SK-N-SH (cell line): ENCODE results near the gene HTT. TPM values are rescaled to one million over a fixed set of nuclear protein-coding genes. Genes with fewer than 3 reads are reported as not detected.

Experiments
- CTCF ChIA-PET: fragments of 300-600, 350-600 bp; formaldehyde crosslinking; extraction: SDS; loops from one replicate; lab custom pipeline; 2021; lab: Yijun Ruan, JAX
- POLR2A ChIA-PET: fragments of 350-600 bp; sonication (Branson Sonifier 250); formaldehyde crosslinking; extraction: SDS; loops from one replicate; lab custom pipeline; 2020; ENCODE audit warnings: antibody characterized with exemption, inconsistent platforms; lab: Yijun Ruan, JAX
- DNase-seq: peaks from one replicate; pipeline ENCODE4 v3.0.0; 2012
- H2AFZ ChIP-seq: fragments of 200-600 bp; sonication (generic); 2 replicates; pipeline ENCODE4 v1.8.1; 2016; ENCODE audit warnings: antibody characterized with exemption, mild to moderate bottlenecking, low read depth
- H3F3A ChIP-seq: fragments of 200-600 bp; sonication (generic); replicated peaks from 2 replicates; pipeline ENCODE3; 2016; ENCODE audit warnings: antibody characterized with exemption, mild to moderate bottlenecking; ENCODE audit not compliant: insufficient read depth
- H3K27ac ChIP-seq, 2 experiments: fragments of 200-500 bp in 1 of 2; fragments of 200-600 bp in 1 of 2; sonication (Bioruptor generic) in 1 of 2; sonication (generic), shearing (Covaris generic) in 1 of 2; 2 replicates each; pipeline versions ENCODE4 v1.5.1 to v1.6.1; 2014 to 2016; ENCODE audit warnings: low read depth in 2 of 2, inconsistent platforms in 1 of 2, low read length in 1 of 2, mild to moderate bottlenecking in 1 of 2, mixed read lengths in 1 of 2
- H3K27me3 ChIP-seq: fragments of 200-600 bp; sonication (generic), shearing (Covaris generic); 2 replicates; pipeline ENCODE4 v1.6.1; 2016; ENCODE audit warnings: mixed run types; ENCODE audit not compliant: insufficient read depth
- H3K36me3 ChIP-seq, 2 experiments: fragments of 200-500 bp in 1 of 2; fragments of 200-600 bp in 1 of 2; sonication (Bioruptor generic) in 1 of 2; sonication (generic) in 1 of 2; replicated peaks in 1 of 2; 2 replicates each; pipeline versions ENCODE3 to v1.5.1; 2014 to 2016; ENCODE audit warnings: low read length in 1 of 2, mild to moderate bottlenecking in 1 of 2; ENCODE audit not compliant: insufficient read depth in 2 of 2, control insufficient read depth in 1 of 2
- H3K4me1 ChIP-seq, 2 experiments: fragments of 200-500 bp in 1 of 2; fragments of 200-600 bp in 1 of 2; sonication (Bioruptor generic) in 1 of 2; sonication (generic), shearing (Covaris generic) in 1 of 2; 2 replicates each; pipeline versions ENCODE4 v1.5.1 to v1.6.1; 2014 to 2016; ENCODE audit warnings: low read depth in 1 of 2, low read length in 1 of 2, mixed run types in 1 of 2; ENCODE audit not compliant: insufficient read depth in 2 of 2, control insufficient read depth in 1 of 2
- H3K4me2 ChIP-seq: fragments of 200-600 bp; sonication (generic), shearing (Covaris generic); 2 replicates; pipeline ENCODE4 v1.6.1; 2017; ENCODE audit warnings: mixed run types
- H3K4me3 ChIP-seq, 2 experiments: fragments of 200-500 bp in 1 of 2; fragments of 200-600 bp in 1 of 2; sonication (Bioruptor generic) in 1 of 2; sonication (generic), shearing (Covaris generic) in 1 of 2; 2 replicates each; pipeline versions ENCODE4 v1.5.1 to v1.8.1; 2014 to 2016; ENCODE audit warnings: low read depth in 2 of 2, inconsistent platforms in 1 of 2, low read length in 1 of 2, mild to moderate bottlenecking in 1 of 2, mixed read lengths in 1 of 2, moderate library complexity in 1 of 2
- H3K79me2 ChIP-seq: fragments of 200-600 bp; sonication (generic); 2 replicates; pipeline ENCODE4 v1.8.1; 2017; ENCODE audit warnings: mild to moderate bottlenecking; ENCODE audit not compliant: insufficient read depth
- H3K9ac ChIP-seq: fragments of 200-600 bp; sonication (generic); 2 replicates; pipeline ENCODE4 v1.6.1; 2017; ENCODE audit warnings: mixed run types
- H3K9me2 ChIP-seq: fragments of 200-600 bp; sonication (generic); 2 replicates; pipeline ENCODE4 v1.6.1; 2017; ENCODE audit warnings: mixed run types
- H3K9me3 ChIP-seq: fragments of 200-600 bp; sonication (generic); 2 replicates; pipeline ENCODE4 v1.6.1; 2017; ENCODE audit warnings: mixed run types, mild to moderate bottlenecking, moderate library complexity
- H4K20me1 ChIP-seq: fragments of 200-600 bp; sonication (generic); 2 replicates; pipeline ENCODE4 v1.6.1; 2017; ENCODE audit warnings: mild to moderate bottlenecking, mixed run types; ENCODE audit not compliant: insufficient read depth
- CTCF ChIP-seq: fragments of 200-600 bp; sonication (generic); IDR thresholded peaks from 2 replicates; pipeline ENCODE4 v1.6.1; 2017; ENCODE audit warnings: antibody characterized with exemption, mild to moderate bottlenecking, moderate library complexity
- FOSL2 ChIP-seq: IDR thresholded peaks from 2 replicates; pipeline ENCODE4 v1.4.0; 2012; ENCODE audit warnings: low read depth, mild to moderate bottlenecking, moderate library complexity, borderline replicate concordance
- FOXM1 ChIP-seq: IDR thresholded peaks from 2 replicates; pipeline ENCODE4 v1.4.0; 2012; ENCODE audit warnings: low read depth, mild to moderate bottlenecking
- GATA2 ChIP-seq: sonication (generic); formaldehyde crosslinking; IDR thresholded peaks from 2 replicates; pipeline ENCODE4 v1.5.0; 2020; ENCODE audit warnings: mild to moderate bottlenecking, missing genetic modification reagents
- IRF3 ChIP-seq: fragments of 150-350 bp; IDR thresholded peaks from 2 replicates; pipeline ENCODE4 v1.6.1; 2016; ENCODE audit warnings: mild to moderate bottlenecking, low read depth, low read length
- NRF1 ChIP-seq: IDR thresholded peaks from 2 replicates; pipeline ENCODE4 v1.6.1; 2012; ENCODE audit warnings: low read depth, mild to moderate bottlenecking, low read length
- RCOR1 ChIP-seq: fragments of 150-350 bp; IDR thresholded peaks from 2 replicates; pipeline ENCODE4 v1.6.1; 2017; ENCODE audit warnings: antibody characterized with exemption, low read length
- REST ChIP-seq: IDR thresholded peaks from 2 replicates; pipeline ENCODE4 v1.6.1; 2012; ENCODE audit warnings: mild to moderate bottlenecking, low read depth, low read length, moderate library complexity
- RFX5 ChIP-seq: IDR thresholded peaks from 2 replicates; pipeline ENCODE4 v1.6.1; 2012; ENCODE audit warnings: mild to moderate bottlenecking, improper control_type of control experiment, low read length
- SMC3 ChIP-seq: IDR thresholded peaks from 2 replicates; pipeline ENCODE4 v1.6.1; 2012; ENCODE audit warnings: low read depth, low read length, improper control_type of control experiment
- TEAD4 ChIP-seq: IDR thresholded peaks from 2 replicates; pipeline ENCODE4 v1.4.0; 2012; ENCODE audit warnings: mild to moderate bottlenecking, borderline replicate concordance; ENCODE audit not compliant: insufficient read depth
- USF1 ChIP-seq: IDR thresholded peaks from 2 replicates; pipeline ENCODE4 v1.4.0; 2012; ENCODE audit warnings: low read depth, borderline replicate concordance
- USF2 ChIP-seq: fragments of 150-350 bp; IDR thresholded peaks from 2 replicates; pipeline ENCODE4 v1.6.1; 2017; ENCODE audit warnings: antibody characterized with exemption, low read length, low read depth, borderline replicate concordance
- ZBTB33 ChIP-seq: IDR thresholded peaks from 2 replicates; pipeline ENCODE4 v1.4.0; 2012; ENCODE audit warnings: low read depth, borderline replicate concordance
- WGBS: methylation state at CpG from one replicate; pipeline ENCODE4 v1.1.6; 2017; ENCODE audit warnings: low lambda C conversion rate; 5-methylcytosine and 5-hydroxymethylcytosine counted together
- polyA plus RNA-seq, 3 experiments: library from polyadenylated mRNA; depleted of rRNA; stranded (reverse); fragments of >200 nt; gene quantifications; 2 replicates each; pipeline ENCODE4 v1.2.3, GENCODE V29; 2012

HTT gene
- polyA plus RNA-seq, 1 of the 3 experiments (the other 2 are of a cell fraction) = 11.3 TPM

- no peak overlapping the region for H3K27ac ChIP-seq
- H3K9ac ChIP-seq = no peak overlapping the region
- WGBS = 63% methylated on average over 4 of the region's 4 CpGs
- TF ChIP-seq NRF1 (no peak), REST (no peak), RFX5 (no peak), USF1 (no peak), GATA2 (CRISPR knock-in tag) (no peak), FOSL2 (no peak), IRF3 (no peak)
- H3F3A ChIP-seq = no peaks in the 10 kb centered on the region
- CTCF ChIA-PET = interaction anchor here (0.6 to 2.9 kb wide), 16 partner anchors 9 to 219 kb away, joined by 3 to 15 read pairs (median 4); no protein-coding TSS in a partner anchor
- H3K4me1 ChIP-seq = peaks cover 0 to 1% of the 10 kb centered on the region in 2 experiments; a peak in 1 of 4 replicates
- DNase-seq = no peak
- no peaks in the 10 kb centered on the region for H3K79me2 ChIP-seq
- H3K36me3 ChIP-seq = no peaks in the 10 kb centered on the region
- no peak overlapping the region for H3K4me3 ChIP-seq
- H3K9me2 ChIP-seq = no peaks in the 10 kb centered on the region
- no peaks in the 10 kb centered on the region for H3K27me3 ChIP-seq
- H3K9me3 ChIP-seq = no peaks in the 10 kb centered on the region
- no peak overlapping the region for H2AFZ ChIP-seq
- POLR2A ChIA-PET = no interaction called here
- H4K20me1 ChIP-seq = no peaks in the 10 kb centered on the region
- no peak overlapping the region for H3K4me2 ChIP-seq
Measured at GRCh38 chr4:3046623-3047022, 27.9 kb upstream of the HTT start.

GRCh38 chr4:3047464-3048286 is 26.8 kb upstream of the HTT start:
- peak; percentile 60 for DNase-seq
- no peaks in the 10 kb centered on the region for H3F3A ChIP-seq
- H3K9me3 ChIP-seq = no peaks in the 10 kb centered on the region
- 47% methylated on average over 19 of the region's 20 CpGs for WGBS
- POLR2A ChIA-PET = no interaction called here
- H4K20me1 ChIP-seq = no peaks in the 10 kb centered on the region
- no peak overlapping the region for H2AFZ ChIP-seq
- H3K9ac ChIP-seq = no peak overlapping the region
- no peak overlapping the region for H3K27ac ChIP-seq
- peak overlapping the region in 1 of 2 experiments; percentile 19; a peak in 1 of 4 replicates for H3K4me3 ChIP-seq
- H3K79me2 ChIP-seq = no peaks in the 10 kb centered on the region
- H3K9me2 ChIP-seq = no peaks in the 10 kb centered on the region
- H3K36me3 ChIP-seq = no peaks in the 10 kb centered on the region
- CTCF ChIA-PET = interaction anchor here (0.6 to 2.9 kb wide), 19 partner anchors 8 to 218 kb away, joined by 3 to 15 read pairs (median 4); no protein-coding TSS in a partner anchor
- no peaks in the 10 kb centered on the region for H3K27me3 ChIP-seq
- H3K4me1 ChIP-seq = no peaks in the 10 kb centered on the region; a peak in 1 of 4 replicates
- H3K4me2 ChIP-seq = 0 out of 2 replicates have a peak overlapping the region, but pooled peaks have one; percentile 50
- TF ChIP-seq TEAD4 = no peak
- TF ChIP-seq SMC3 = peak; percentile 54
- TF ChIP-seq FOXM1 = no peak
- peak; percentile 70 for TF ChIP-seq CTCF
- no peak for TF ChIP-seq ZBTB33
- TF ChIP-seq USF2 = no peak
- TF ChIP-seq RCOR1 = no peak
